ENCODE measurements around the gene MYO5A. TPM values are rescaled to one million over a fixed set of nuclear protein-coding genes. Genes with fewer than 3 reads are reported as not detected.

MYO5A gene
- total RNA-seq, 2 donors from 2014 or later: 12.3 to 21.5 TPM

GRCh38 chr15:52480990-52481389 is 47.7 kb downstream of the MYO5A start:
- Histone ChIP-seq H3K4me3 (no peak overlapping the region), H3K27ac (no peak overlapping the region), H3K36me3 (no peaks in the 10 kb centered on the region), H3K27me3 (no peaks in the 10 kb centered on the region), H3K9me3 (no peaks in the 10 kb centered on the region), H3K4me1 (peaks cover 0 to 23% of the 10 kb centered on the region in 2 donors)
- no peak for DNase-seq (ENCODE audit: low spot score)
- no peak for TF ChIP-seq CTCF (IDR thresholded peaks at IDR 0.05)

GRCh38 chr15:52466716-52467115 is 62.0 kb downstream of the MYO5A start:
- Histone ChIP-seq H3K36me3 (no peaks in the 10 kb centered on the region), H3K27ac (no peak overlapping the region), H3K4me3 (no peak overlapping the region), H3K27me3 (no peaks in the 10 kb centered on the region), H3K4me1 (peaks cover 0 to 29% of the 10 kb centered on the region in 2 donors), H3K9me3 (peaks cover 0 to 12% of the 10 kb centered on the region in 2 donors)
- no peak for DNase-seq (ENCODE audit: low spot score)
- no peak for TF ChIP-seq CTCF (IDR thresholded peaks at IDR 0.05)

- TF ChIP-seq CTCF (IDR thresholded peaks at IDR 0.05): no peak
- H3K9me3 ChIP-seq: peaks cover 0 to 12% of the 10 kb centered on the region in 2 donors
- no peak overlapping the region for H3K4me3 ChIP-seq
- no peaks in the 10 kb centered on the region for H3K36me3 ChIP-seq
- H3K27me3 ChIP-seq: no peaks in the 10 kb centered on the region
- no peak for DNase-seq (ENCODE audit: low spot score)
- H3K27ac ChIP-seq: no peak overlapping the region
- peaks cover 0 to 29% of the 10 kb centered on the region in 2 donors for H3K4me1 ChIP-seq
Observed at GRCh38 chr15:52466134-52466701, 62.5 kb downstream of the MYO5A start.

- peak overlapping the region in 1 of 2 donors; percentile 6 for H3K27ac ChIP-seq
- H3K36me3 ChIP-seq: no peaks in the 10 kb centered on the region
- no peak for DNase-seq (ENCODE audit: low spot score)
- H3K4me1 ChIP-seq: peaks cover 0 to 29% of the 10 kb centered on the region in 2 donors
- no peak overlapping the region for H3K4me3 ChIP-seq
- H3K9me3 ChIP-seq: peaks cover 0 to 12% of the 10 kb centered on the region in 2 donors
- H3K27me3 ChIP-seq: no peaks in the 10 kb centered on the region
- no peak for TF ChIP-seq CTCF (IDR thresholded peaks at IDR 0.05)
Observed at GRCh38 chr15:52464478-52464877, 64.2 kb downstream of the MYO5A start.

- H3K36me3 ChIP-seq: no peaks in the 10 kb centered on the region
- H3K4me1 ChIP-seq: peaks cover 0 to 29% of the 10 kb centered on the region in 2 donors
- TF ChIP-seq CTCF (IDR thresholded peaks at IDR 0.05): no peak
- no peaks in the 10 kb centered on the region for H3K27me3 ChIP-seq
- peak overlapping the region in 1 of 2 donors; percentile 6 for H3K27ac ChIP-seq
- H3K4me3 ChIP-seq: no peak overlapping the region
- no peak for DNase-seq (ENCODE audit: low spot score)
- peaks cover 0 to 12% of the 10 kb centered on the region in 2 donors for H3K9me3 ChIP-seq
Observed at GRCh38 chr15:52464040-52464439, 64.6 kb downstream of the MYO5A start.

GRCh38 chr15:52463638-52464037 is 65.0 kb downstream of the MYO5A start:
- peaks cover 0 to 29% of the 10 kb centered on the region in 2 donors for H3K4me1 ChIP-seq
- no peaks in the 10 kb centered on the region for H3K27me3 ChIP-seq
- DNase-seq (ENCODE audit: low spot score): no peak
- H3K9me3 ChIP-seq: peaks cover 0 to 12% of the 10 kb centered on the region in 2 donors
- no peak overlapping the region for H3K27ac ChIP-seq
- peak in 1 of 2 donors; percentile 46 for TF ChIP-seq CTCF (IDR thresholded peaks at IDR 0.05)
- H3K4me3 ChIP-seq: no peak overlapping the region
- H3K36me3 ChIP-seq: no peaks in the 10 kb centered on the region

All from right atrium auricular region (tissue), 2 donors.